Measurements from ENCODE around the gene CCP110. TPM values are rescaled to one million over a fixed set of nuclear protein-coding genes. Genes with fewer than 3 reads are reported as not detected.

CCP110 gene
- total RNA-seq, 1 donor from 2014 or later = 14.7 TPM

DNA sequence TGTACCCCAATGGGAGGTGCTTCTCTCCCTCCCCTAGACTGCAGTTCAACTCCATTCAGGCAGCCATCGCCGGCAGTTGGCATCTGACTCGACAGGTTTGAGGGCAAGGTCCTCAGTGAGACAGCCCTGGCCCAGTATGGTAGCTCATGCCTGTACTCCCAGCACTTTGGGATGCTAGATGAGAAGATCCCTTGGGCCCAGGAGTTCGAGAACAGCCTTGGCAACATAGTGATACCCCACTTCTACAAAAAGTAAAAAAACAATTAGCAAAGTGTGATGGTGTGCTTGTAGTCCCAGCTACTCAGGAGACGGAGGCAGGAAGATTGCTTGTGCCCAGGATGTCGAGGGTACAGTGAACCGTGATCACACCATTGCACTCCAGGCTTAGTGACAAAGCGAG is 43.8 kb downstream of the CCP110 start:
- Mint-ChIP-seq H3K4me3 (ENCODE audit: unreplicated experiment) (no peak overlapping the region), H3K36me3 (ENCODE audit: low read depth, unreplicated experiment) (peaks cover 15% of the 10 kb centered on the region), H3K27ac (ENCODE audit: unreplicated experiment) (no peak overlapping the region), H3K27me3 (ENCODE audit: low read depth, unreplicated experiment) (no peaks in the 10 kb centered on the region), H3K9me3 (ENCODE audit: unreplicated experiment) (peaks cover 2% of the 10 kb centered on the region), H3K4me1 (ENCODE audit: low read depth, unreplicated experiment) (no peaks in the 10 kb centered on the region)
- Histone ChIP-seq H3K4me1 (ENCODE audit: insufficient read depth, low read length) (no peaks in the 10 kb centered on the region), H2AFZ (ENCODE audit: low read depth, low read length) (no peak overlapping the region), H3K36me3 (ENCODE audit: insufficient read depth, low read length) (peaks cover 13% of the 10 kb centered on the region), H3K9ac (ENCODE audit: low read length) (no peak overlapping the region), H3K27ac (ENCODE audit: low read depth, low read length) (no peak overlapping the region), H3K27me3 (ENCODE audit: insufficient read depth, low read length) (no peaks in the 10 kb centered on the region), H4K20me1 (ENCODE audit: insufficient read depth, low read length) (peaks cover 11% of the 10 kb centered on the region), H3K4me2 (ENCODE audit: low read length) (no peak overlapping the region), H3K9me3 (ENCODE audit: insufficient read depth, low read depth, low read length) (no peaks in the 10 kb centered on the region), H3K4me3 (ENCODE audit: insufficient read depth, low read depth, low read length) (no peak overlapping the region), H3K79me2 (ENCODE audit: insufficient read depth, low read length) (peaks cover 7% of the 10 kb centered on the region)
- no peak for FAIRE-seq
- TF ChIP-seq EZH2 (IDR thresholded peaks at IDR 0.05; ENCODE audit: insufficient read depth, low read length) = no peak
- TF ChIP-seq CTCF (IDR thresholded peaks at IDR 0.05; ENCODE audit: insufficient read depth, low read depth, low read length) = no peak
- DNase-seq (ENCODE audit: low read depth) = no peak

- H3K4me1 ChIP-seq (ENCODE audit: insufficient read depth, low read length) = peaks cover 2% of the 10 kb centered on the region
- no peaks in the 10 kb centered on the region for H3K27me3 ChIP-seq (ENCODE audit: insufficient read depth, low read length)
- H3K79me2 ChIP-seq (ENCODE audit: insufficient read depth, low read length) = no peaks in the 10 kb centered on the region
- H3K36me3 Mint-ChIP-seq (ENCODE audit: low read depth, unreplicated experiment) = peaks cover 22% of the 10 kb centered on the region
- peaks cover 27% of the 10 kb centered on the region for H3K36me3 ChIP-seq (ENCODE audit: insufficient read depth, low read length)
- no peak overlapping the region for H2AFZ ChIP-seq (ENCODE audit: low read depth, low read length)
- H3K9me3 Mint-ChIP-seq (ENCODE audit: unreplicated experiment) = no peaks in the 10 kb centered on the region
- TF ChIP-seq CTCF (IDR thresholded peaks at IDR 0.05; ENCODE audit: insufficient read depth, low read depth, low read length) = no peak
- H3K4me1 Mint-ChIP-seq (ENCODE audit: low read depth, unreplicated experiment) = no peaks in the 10 kb centered on the region
- no peak overlapping the region for H3K4me3 Mint-ChIP-seq (ENCODE audit: unreplicated experiment)
- H3K27me3 Mint-ChIP-seq (ENCODE audit: low read depth, unreplicated experiment) = no peaks in the 10 kb centered on the region
- no peak overlapping the region for H3K27ac ChIP-seq (ENCODE audit: low read depth, low read length)
- no peaks in the 10 kb centered on the region for H4K20me1 ChIP-seq (ENCODE audit: insufficient read depth, low read length)
- FAIRE-seq (no peak), DNase-seq (ENCODE audit: low read depth) (no peak)
- no peaks in the 10 kb centered on the region for H3K9me3 ChIP-seq (ENCODE audit: insufficient read depth, low read depth, low read length)
- no peak overlapping the region for H3K4me2 ChIP-seq (ENCODE audit: low read length)
- H3K9ac ChIP-seq (ENCODE audit: low read length) = no peak overlapping the region
- H3K27ac Mint-ChIP-seq (ENCODE audit: unreplicated experiment) = no peak overlapping the region
- H3K4me3 ChIP-seq (ENCODE audit: insufficient read depth, low read depth, low read length) = no peak overlapping the region
Measured at GRCh38 chr16:19573997-19574396, 50.3 kb downstream of the CCP110 start.

- Histone ChIP-seq H3K4me3 (ENCODE audit: insufficient read depth, low read depth, low read length) (no peak overlapping the region), H3K36me3 (ENCODE audit: insufficient read depth, low read length) (peaks cover 26% of the 10 kb centered on the region), H4K20me1 (ENCODE audit: insufficient read depth, low read length) (no peaks in the 10 kb centered on the region), H3K27ac (ENCODE audit: low read depth, low read length) (no peak overlapping the region), H3K79me2 (ENCODE audit: insufficient read depth, low read length) (no peaks in the 10 kb centered on the region), H3K4me2 (ENCODE audit: low read length) (no peak overlapping the region), H3K27me3 (ENCODE audit: insufficient read depth, low read length) (no peaks in the 10 kb centered on the region), H3K4me1 (ENCODE audit: insufficient read depth, low read length) (peaks cover 2% of the 10 kb centered on the region), H3K9me3 (ENCODE audit: insufficient read depth, low read depth, low read length) (no peaks in the 10 kb centered on the region), H3K9ac (ENCODE audit: low read length) (no peak overlapping the region), H2AFZ (ENCODE audit: low read depth, low read length) (no peak overlapping the region)
- Mint-ChIP-seq H3K36me3 (ENCODE audit: low read depth, unreplicated experiment) (peaks cover 22% of the 10 kb centered on the region), H3K4me1 (ENCODE audit: low read depth, unreplicated experiment) (no peaks in the 10 kb centered on the region), H3K27ac (ENCODE audit: unreplicated experiment) (no peak overlapping the region), H3K27me3 (ENCODE audit: low read depth, unreplicated experiment) (no peaks in the 10 kb centered on the region), H3K9me3 (ENCODE audit: unreplicated experiment) (no peaks in the 10 kb centered on the region), H3K4me3 (ENCODE audit: unreplicated experiment) (no peak overlapping the region)
- no peak for DNase-seq (ENCODE audit: low read depth)
- TF ChIP-seq EZH2 (IDR thresholded peaks at IDR 0.05; ENCODE audit: insufficient read depth, low read length) = no peak
- TF ChIP-seq CTCF (IDR thresholded peaks at IDR 0.05; ENCODE audit: insufficient read depth, low read depth, low read length) = no peak
- FAIRE-seq = no peak
Measured at GRCh38 chr16:19574615-19575014, 50.9 kb downstream of the CCP110 start.
